K562 (cell line): ENCODE data around the gene UQCC2. TPM values are rescaled to one million over a fixed set of nuclear protein-coding genes. Genes with fewer than 3 reads are reported as not detected.

Source experiments
- ATAC-seq: fragments of 200-7000 bp; cut with Tn5 transposase; 3 replicates; pipeline ENCODE4 v1.9.1; 2020; ENCODE audit warnings: moderate library complexity
- BruUV-seq: library from RNA; stranded (reverse); fragments of 400-500 nt; replicated peaks from 2 replicates; lab custom pipeline; 2021; lab: Mats Ljungman, UMichigan
- CTCF ChIA-PET: fragments of 300-600 bp; formaldehyde crosslinking; extraction: SDS; loops from one replicate; lab custom pipeline; 2021; ENCODE audit warnings: low intra/inter-chr PET ratio; lab: Yijun Ruan, JAX
- POLR2A ChIA-PET: fragments of 300-600, 350-650 bp; sonication (Branson Sonifier 250); formaldehyde crosslinking; extraction: SDS; loops from one replicate; lab custom pipeline; 2021; ENCODE audit warnings: antibody characterized with exemption, inconsistent platforms; lab: Yijun Ruan, JAX
- DNase-seq, 4 experiments: peaks; one replicate each; pipeline versions ENCODE4 v3.0.0 to v3.0.0-alpha.2; 2011 to 2018; ENCODE audit warnings: low spot score in 3 of 4, mixed read lengths in 3 of 4; ENCODE audit errors: extremely low read depth in 1 of 4
- FAIRE-seq: peaks from 2 replicates; lab custom pipeline; 2011; peaks lifted over from hg19 to GRCh38; lab: Jason Lieb, UNC
- H2AFZ ChIP-seq: 2 replicates; pipeline ENCODE4 v1.6.0; 2011; ENCODE audit warnings: low read depth, low read length, control low read depth, inconsistent platforms
- H3K27ac ChIP-seq: fragments of 200-600 bp; 3 replicates; pipeline ENCODE4 v1.8.0; 2011; ENCODE audit warnings: low read depth, mild to moderate bottlenecking, control low read depth, inconsistent platforms, low read length, moderate library complexity, mixed read lengths; ENCODE audit errors: extremely low read depth
- H3K27me3 ChIP-seq, 2 experiments: fragments of 300-600 bp in 1 of 2; 2 replicates in 1 of 2; 3 replicates in 1 of 2; pipeline versions ENCODE4 v1.6.0 to v1.8.0; 2011; ENCODE audit warnings: inconsistent platforms in 2 of 2, low read length in 2 of 2, mild to moderate bottlenecking in 1 of 2, mixed read lengths in 1 of 2, moderate library complexity in 1 of 2; ENCODE audit not compliant: control insufficient read depth in 2 of 2, insufficient read depth in 2 of 2
- H3K36me3 ChIP-seq: fragments of 300-600 bp; 3 replicates; pipeline ENCODE4 v1.8.0; 2011; ENCODE audit warnings: mild to moderate bottlenecking, low read length, inconsistent platforms; ENCODE audit not compliant: control insufficient read depth, insufficient read depth
- H3K4me1 ChIP-seq, 2 experiments: fragments of 200-600 bp in 1 of 2; replicated peaks in 1 of 2; 2 replicates in 1 of 2; 3 replicates in 1 of 2; pipeline versions ENCODE4 v1.5.1 to v1.8.0; 2011; ENCODE audit warnings: inconsistent platforms in 2 of 2, low read length in 2 of 2, mild to moderate bottlenecking in 1 of 2, mixed read lengths in 1 of 2, moderate library complexity in 1 of 2; ENCODE audit not compliant: control insufficient read depth in 2 of 2, insufficient read depth in 2 of 2
- H3K4me2 ChIP-seq: 2 replicates; pipeline ENCODE4 v1.6.1; 2011; ENCODE audit warnings: low read length, control low read depth, inconsistent platforms, mixed read lengths; ENCODE audit not compliant: insufficient read depth
- H3K4me3 ChIP-seq: fragments of 200-600 bp; sonication (generic), shearing (Covaris generic); 2 replicates; pipeline ENCODE4 v1.5.1; 2016; ENCODE audit warnings: control low read depth, inconsistent platforms
- H3K79me2 ChIP-seq: fragments of 200-600 bp; 3 replicates; pipeline ENCODE4 v1.8.0; 2011; ENCODE audit warnings: low read length, inconsistent platforms; ENCODE audit not compliant: control insufficient read depth, insufficient read depth
- H3K9ac ChIP-seq, 2 experiments: 2 replicates each; pipeline versions ENCODE4 v1.6.0 to v1.6.1; 2011; ENCODE audit warnings: low read depth in 2 of 2, low read length in 2 of 2, control low read depth in 1 of 2, inconsistent platforms in 1 of 2, mild to moderate bottlenecking in 1 of 2, mixed read lengths in 1 of 2; ENCODE audit not compliant: insufficient read depth in 1 of 2
- H3K9me1 ChIP-seq: one replicate; pipeline ENCODE4 v1.6.0; 2011; ENCODE audit warnings: inconsistent platforms, mild to moderate bottlenecking, low read length, moderate library complexity; ENCODE audit not compliant: control insufficient read depth, insufficient read depth
- H3K9me3 ChIP-seq: replicated peaks from 2 replicates; pipeline ENCODE4 v1.5.1; 2011; ENCODE audit warnings: low read depth, low read length, inconsistent platforms; ENCODE audit not compliant: control insufficient read depth, insufficient read depth
- H4K20me1 ChIP-seq: replicated peaks from 2 replicates; pipeline ENCODE4 v1.6.1; 2011; ENCODE audit warnings: low read length, inconsistent platforms, mixed read lengths; ENCODE audit not compliant: control insufficient read depth, insufficient read depth
- BCLAF1 ChIP-seq, 2 experiments: fragments of 450-650 bp in 1 of 2; IDR thresholded peaks; 2 replicates each; pipeline ENCODE4 v1.6.1; 2011 to 2017; ENCODE audit warnings: low read depth in 2 of 2, antibody characterized with exemption in 1 of 2, borderline replicate concordance in 1 of 2, low read length in 1 of 2, mild to moderate bottlenecking in 1 of 2, mixed read lengths in 1 of 2; ENCODE audit not compliant: control insufficient read depth in 1 of 2
- DLX4 ChIP-seq: fragments of 250-450 bp; sonication (Bioruptor Pico); IDR thresholded peaks from 2 replicates; pipeline ENCODE4 v1.6.1; 2021; ENCODE audit warnings: mild to moderate bottlenecking
- HCFC1 ChIP-seq: IDR thresholded peaks from 2 replicates; pipeline ENCODE4 v1.6.1; 2012; ENCODE audit warnings: low read depth, low read length, improper control_type of control experiment
- HNRNPH1 ChIP-seq: fragments of 200-400 bp; formaldehyde crosslinking; optimal IDR thresholded peaks from 2 replicates; pipeline ENCODE3; 2017; ENCODE audit warnings: low read depth, mild to moderate bottlenecking, low read length, moderate library complexity
- HSF4 ChIP-seq: fragments of 250-450 bp; sonication (Bioruptor Pico); IDR thresholded peaks from 2 replicates; pipeline ENCODE4 v2.1.2; 2022; ENCODE audit warnings: mild to moderate bottlenecking, moderate library complexity, borderline replicate concordance
- MCM2 ChIP-seq: fragments of 450-650 bp; IDR thresholded peaks from 2 replicates; pipeline ENCODE4 v1.6.1; 2017; ENCODE audit warnings: low read depth, mild to moderate bottlenecking
- NCOA1 ChIP-seq: fragments of 450-650 bp; IDR thresholded peaks from 2 replicates; pipeline ENCODE4 v1.6.1; 2016; ENCODE audit warnings: low read depth
- PML ChIP-seq: IDR thresholded peaks from 2 replicates; pipeline ENCODE4 v1.6.1; 2012; ENCODE audit warnings: low read length, inconsistent platforms
- PPARD ChIP-seq: fragments of 250-450 bp; sonication (Bioruptor Pico); IDR thresholded peaks from 2 replicates; pipeline ENCODE4 v1.8.0; 2022; ENCODE audit warnings: inconsistent platforms, mild to moderate bottlenecking, moderate library complexity
- RFX7 ChIP-seq: fragments of 250-450 bp; sonication (Bioruptor Pico); IDR thresholded peaks from 2 replicates; pipeline ENCODE4 v1.5.1; 2021; ENCODE audit warnings: mild to moderate bottlenecking
- SMARCB1 ChIP-seq: IDR thresholded peaks from 2 replicates; pipeline ENCODE4 v1.6.1; 2011; ENCODE audit warnings: improper control_type of control experiment, low read depth; ENCODE audit not compliant: insufficient read length
- SMARCE1 ChIP-seq: fragments of 450-650 bp; IDR thresholded peaks from 2 replicates; pipeline ENCODE4 v1.7.1; 2016; ENCODE audit warnings: mild to moderate bottlenecking
- SNAPC5 ChIP-seq: fragments of 250-450 bp; sonication (Bioruptor Pico); IDR thresholded peaks from 2 replicates; pipeline ENCODE4 v1.8.0; 2021; ENCODE audit warnings: moderate library complexity, mild to moderate bottlenecking, inconsistent platforms
- YBX1 ChIP-seq: fragments of 450-650 bp; IDR thresholded peaks from 2 replicates; pipeline ENCODE4 v1.7.1; 2016; ENCODE audit warnings: mild to moderate bottlenecking
- ZFP1 ChIP-seq: fragments of 450-650 bp; formaldehyde crosslinking; IDR thresholded peaks from 2 replicates; pipeline ENCODE4 v1.4.0; 2020; ENCODE audit warnings: mild to moderate bottlenecking, mixed read lengths
- ZNF518B ChIP-seq: fragments of 250-450 bp; sonication (Bioruptor Pico); IDR thresholded peaks from 2 replicates; pipeline ENCODE4 v1.5.0; 2021; ENCODE audit warnings: mild to moderate bottlenecking, moderate library complexity
- ZNF764 ChIP-seq: fragments of 250-450 bp; sonication (Bioruptor Pico); IDR thresholded peaks from 2 replicates; pipeline ENCODE4 v1.4.0; 2020; ENCODE audit warnings: low read depth, mild to moderate bottlenecking, moderate library complexity
- WGBS: fragments of 100-300 bp; shearing (Covaris generic); methylation state at CpG from one replicate; pipeline ENCODE4 v1.1.6; 2016; ENCODE audit warnings: low coverage, mixed read lengths; ENCODE audit not compliant: insufficient coverage; ENCODE audit errors: missing lambda C conversion rate; 5-methylcytosine and 5-hydroxymethylcytosine counted together
- in situ Hi-C: fragments of 300-500 bp; cut with MboI; formaldehyde crosslinking; loops from 4 replicates; pipeline ENCODE4 v1.15.0; 2018; ENCODE audit warnings: inconsistent platforms, mixed read lengths
- intact Hi-C: fragments of 100-400 bp; cut with micrococcal nuclease; formaldehyde crosslinking; loops from 2 replicates; pipeline ENCODE4 v1.14.2; 2022
- polyA plus RNA-seq, 8 experiments: library from polyadenylated mRNA; depleted of rRNA in 4 of 8; stranded (reverse) in 5 of 8; unstranded in 3 of 8; fragments of >200 nt; fragmentation: Nextera tagmentation in 2 of 8; fragmentation: Illumina TruSeq in 1 of 8; extraction: Ambion mirVana in 2 of 8; extraction: Trizol in 1 of 8; gene quantifications; 2 replicates each; pipeline versions ENCODE4 v1.2.1 to v1.2.3, GENCODE V29; 2011 to 2014; ENCODE audit warnings: inconsistent platforms in 1 of 8, missing spikeins in 1 of 8
- total RNA-seq, 7 experiments: library from RNA; depleted of rRNA in 6 of 7; stranded (reverse); fragments of >200 nt in 6 of 7; fragmentation: Illumina TruSeq in 2 of 7; extraction: Trizol in 2 of 7; gene quantifications; 2 replicates each; pipeline versions ENCODE4 v1.2.1 to v1.2.3, GENCODE V29; 2011 to 2021; ENCODE audit warnings: low replicate concordance in 1 of 7

Gene UQCC2
- total and polyA plus RNA-seq, 9 of the 15 experiments (the other 6 are each of a cell fraction or from before 2014, with no cell fraction given): 58.5 to 927 (median 158) TPM

- Histone ChIP-seq H3K27ac (no peak overlapping the region), H3K27me3 (peaks cover 37 to 74% of the 10 kb centered on the region in 2 experiments), H3K4me2 (no peak overlapping the region), H3K36me3 (no peaks in the 10 kb centered on the region), H3K9ac (0 out of 4 replicates have a peak overlapping the region, but pooled peaks of 1 of the 2 experiments have one; percentile 39), H2AFZ (no peak overlapping the region), H3K4me1 (peaks cover 0 to 10% of the 10 kb centered on the region in 2 experiments; a peak in 2 of 5 replicates), H3K9me1 (peaks cover 3% of the 10 kb centered on the region), H3K4me3 (no peak overlapping the region), H4K20me1 (no peaks in the 10 kb centered on the region; the same call in 1 of the 2 replicates), H3K9me3 (no peaks in the 10 kb centered on the region), H3K79me2 (no peaks in the 10 kb centered on the region)
- DNase-seq: no peak
- BruUV-seq: no TSS peak
- intact Hi-C loops (no loop called here), in situ Hi-C loops (no loop called here)
- WGBS: 1% methylated on average over 11 of the region's 11 CpGs
- FAIRE-seq: no peak
- TF ChIP-seq DLX4 (CRISPR knock-in tag): no peak
- no peak for TF ChIP-seq HCFC1
- no peak for TF ChIP-seq HNRNPH1
- no peak for TF ChIP-seq SNAPC5 (CRISPR knock-in tag)
- no peak for TF ChIP-seq ZFP1 (CRISPR knock-in tag)
- TF ChIP-seq MCM2: no peak
- no peak for TF ChIP-seq BCLAF1 (IDR thresholded peaks at IDR 0.05; ENCODE audit: borderline replicate concordance in 1 of 2, control insufficient read depth in 1 of 2, low read depth in 2 of 2, low read length in 1 of 2)
- TF ChIP-seq SMARCE1: no peak
- TF ChIP-seq RFX7: no peak
- TF ChIP-seq YBX1: no peak
- no peak for TF ChIP-seq ZNF518B
- TF ChIP-seq ZNF764: no peak
- TF ChIP-seq PML: no peak
- TF ChIP-seq PPARD (CRISPR knock-in tag): no peak
- no peak for TF ChIP-seq SMARCB1
- no peak for TF ChIP-seq NCOA1
- no peak for TF ChIP-seq HSF4
- ChIA-PET CTCF (no interaction called here), POLR2A (no interaction called here)
- no peak for ATAC-seq
Observed at GRCh38 chr6:33754222-33754621, 42.7 kb upstream of the UQCC2 start.
